ENCODE results near the gene ATP2A2.
"Not testable (repeated sequence)": the region's sequence is repeated elsewhere in the genome, so short reads cannot be mapped to it uniquely, and the experiment has no call there.

Gene ATP2A2

GRCh38 chr12:110339184-110339952 lies 58.3 kb downstream of the ATP2A2 start:
- H3K4me3 ChIP-seq (ENCODE audit: low read depth, low read length): no peak overlapping the region
- POLR2A ChIA-PET: interaction anchor here (1.3 kb wide), 1 partner anchor 13 kb away, joined by 3 read pairs; no protein-coding TSS in a partner anchor
- CTCF ChIA-PET: interaction anchor here (1.4 to 1.8 kb wide), 3 partner anchors 15 to 21 kb away, joined by 3 to 6 read pairs (median 4); no protein-coding TSS in a partner anchor
- no peak for DNase-seq (ENCODE audit: low read depth, low spot score)
- TF ChIP-seq CTCF (IDR thresholded peaks at IDR 0.05; ENCODE audit: insufficient read depth, low read length, missing control alignments): no peak

- DNase-seq (ENCODE audit: low read depth, low spot score); H3K4me3 ChIP-seq (ENCODE audit: low read depth, low read length): not testable (repeated sequence)
- ChIA-PET CTCF (interaction anchor here (0.6 to 1.8 kb wide), 6 partner anchors 14 to 79 kb away, joined by 3 to 6 read pairs (median 3); no protein-coding TSS in a partner anchor), POLR2A (interaction anchor here (0.6 kb wide), 1 partner anchor 19 kb away, joined by 3 read pairs; no protein-coding TSS in a partner anchor)
Observed at GRCh38 chr12:110340261-110340660, 59.2 kb downstream of the ATP2A2 start.

- ChIA-PET POLR2A (interaction anchor here (0.6 kb wide), 2 partner anchors 19 to 160 kb away, joined by 3 read pairs; no protein-coding TSS in a partner anchor), CTCF (interaction anchor here (0.6 to 1.8 kb wide), 5 partner anchors 13 to 241 kb away, joined by 3 to 6 read pairs (median 3); no protein-coding TSS in a partner anchor)
- DNase-seq (ENCODE audit: low read depth, low spot score): no peak
- H3K4me3 ChIP-seq (ENCODE audit: low read depth, low read length): no peak overlapping the region
- TF ChIP-seq CTCF (IDR thresholded peaks at IDR 0.05; ENCODE audit: insufficient read depth, low read length, missing control alignments): no peak
Observed at GRCh38 chr12:110340706-110341105, 59.7 kb downstream of the ATP2A2 start.

GRCh38 chr12:110342157-110342556 lies 61.1 kb downstream of the ATP2A2 start:
- POLR2A ChIA-PET: no interaction called here
- DNase-seq (ENCODE audit: low read depth, low spot score): no peak
- no peak overlapping the region for H3K4me3 ChIP-seq (ENCODE audit: low read depth, low read length)
- CTCF ChIA-PET: interaction anchor here (1.2 kb wide), 1 partner anchor 16 kb away, joined by 4 read pairs; no protein-coding TSS in a partner anchor
- no peak for TF ChIP-seq CTCF (IDR thresholded peaks at IDR 0.05; ENCODE audit: insufficient read depth, low read length, missing control alignments)

- CTCF ChIA-PET: interaction anchor here (1.2 kb wide), 1 partner anchor 15 kb away, joined by 4 read pairs; no protein-coding TSS in a partner anchor
- TF ChIP-seq CTCF (IDR thresholded peaks at IDR 0.05; ENCODE audit: insufficient read depth, low read length, missing control alignments): no peak
- POLR2A ChIA-PET: no interaction called here
- H3K4me3 ChIP-seq (ENCODE audit: low read depth, low read length): no peak overlapping the region
- DNase-seq (ENCODE audit: low read depth, low spot score): no peak
Observed at GRCh38 chr12:110343114-110343513, 62.1 kb downstream of the ATP2A2 start.

GRCh38 chr12:110343736-110344555 lies 62.9 kb downstream of the ATP2A2 start:
- POLR2A ChIA-PET: no interaction called here
- no peak overlapping the region for H3K4me3 ChIP-seq (ENCODE audit: low read depth, low read length)
- no peak for DNase-seq (ENCODE audit: low read depth, low spot score)
- CTCF ChIA-PET: no interaction called here
- TF ChIP-seq CTCF (IDR thresholded peaks at IDR 0.05; ENCODE audit: insufficient read depth, low read length, missing control alignments): no peak

All from AG04449 (cell line).